ENCODE measurements around the gene HMCN1. TPM values are rescaled to one million over a fixed set of nuclear protein-coding genes. Genes with fewer than 3 reads are reported as not detected.

HMCN1 gene
- total and polyA plus RNA-seq, 2 donors from 2014 or later = 0.97 to 2.7 TPM

DNA sequence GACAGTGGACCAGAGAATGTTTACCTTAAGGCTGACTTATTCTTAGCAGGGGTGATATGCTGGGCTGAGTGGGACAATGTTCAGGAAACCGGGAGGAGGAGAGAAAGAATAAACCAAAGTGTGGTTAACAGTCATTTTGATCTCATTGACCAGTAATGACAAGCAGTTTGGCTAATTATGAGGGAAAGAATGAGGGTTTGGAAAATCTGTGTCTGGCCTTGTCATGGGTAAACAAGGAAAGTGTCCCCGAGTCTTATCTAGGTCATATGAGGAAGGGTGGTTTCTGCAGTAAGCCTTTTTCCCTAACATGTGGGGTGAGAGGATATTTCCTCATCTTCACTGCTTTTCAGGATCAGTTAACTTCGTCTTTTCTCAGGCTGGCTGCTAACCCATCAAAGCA is 485.9 kb downstream of the HMCN1 start:
- TF ChIP-seq, protein P1, sequence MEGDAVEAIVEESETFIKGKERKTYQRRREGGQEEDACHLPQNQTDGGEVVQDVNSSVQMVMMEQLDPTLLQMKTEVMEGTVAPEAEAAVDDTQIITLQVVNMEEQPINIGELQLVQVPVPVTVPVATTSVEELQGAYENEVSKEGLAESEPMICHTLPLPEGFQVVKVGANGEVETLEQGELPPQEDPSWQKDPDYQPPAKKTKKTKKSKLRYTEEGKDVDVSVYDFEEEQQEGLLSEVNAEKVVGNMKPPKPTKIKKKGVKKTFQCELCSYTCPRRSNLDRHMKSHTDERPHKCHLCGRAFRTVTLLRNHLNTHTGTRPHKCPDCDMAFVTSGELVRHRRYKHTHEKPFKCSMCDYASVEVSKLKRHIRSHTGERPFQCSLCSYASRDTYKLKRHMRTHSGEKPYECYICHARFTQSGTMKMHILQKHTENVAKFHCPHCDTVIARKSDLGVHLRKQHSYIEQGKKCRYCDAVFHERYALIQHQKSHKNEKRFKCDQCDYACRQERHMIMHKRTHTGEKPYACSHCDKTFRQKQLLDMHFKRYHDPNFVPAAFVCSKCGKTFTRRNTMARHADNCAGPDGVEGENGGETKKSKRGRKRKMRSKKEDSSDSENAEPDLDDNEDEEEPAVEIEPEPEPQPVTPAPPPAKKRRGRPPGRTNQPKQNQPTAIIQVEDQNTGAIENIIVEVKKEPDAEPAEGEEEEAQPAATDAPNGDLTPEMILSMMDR (IDR thresholded peaks at IDR 0.05; ENCODE audit: borderline replicate concordance, extremely low read depth, insufficient read depth) = no peak
- no peaks in the 10 kb centered on the region for H3K36me3 ChIP-seq (ENCODE audit: control insufficient read depth in 2 of 3, insufficient read depth in 3 of 3, low read length in 3 of 3)
- H3K4me1 ChIP-seq (ENCODE audit: control insufficient read depth in 2 of 3, insufficient read depth in 2 of 3, low read depth in 1 of 3, low read length in 3 of 3) = no peaks in the 10 kb centered on the region
- no peak overlapping the region for H3K4me3 ChIP-seq (ENCODE audit: low read length in 3 of 3)
- no peak for FAIRE-seq
- no peaks in the 10 kb centered on the region for H3K27me3 ChIP-seq (ENCODE audit: control insufficient read depth, insufficient read depth, low read length)
- H3K27ac ChIP-seq (ENCODE audit: low read depth in 2 of 2, low read length in 2 of 2) = no peak overlapping the region
- intact Hi-C loops (cut with DNase I) = loop anchor here (10.0 kb wide), 1 partner anchor 485 kb away; the partner anchor contains the start of gene HMCN1
- DNase-seq = no peak
- no peaks in the 10 kb centered on the region for H3K9me3 ChIP-seq (ENCODE audit: control insufficient read depth in 2 of 3, insufficient read depth in 1 of 3, low read length in 3 of 3)
- no peak overlapping the region for H3K9ac ChIP-seq (ENCODE audit: low read length in 3 of 3)

DNA sequence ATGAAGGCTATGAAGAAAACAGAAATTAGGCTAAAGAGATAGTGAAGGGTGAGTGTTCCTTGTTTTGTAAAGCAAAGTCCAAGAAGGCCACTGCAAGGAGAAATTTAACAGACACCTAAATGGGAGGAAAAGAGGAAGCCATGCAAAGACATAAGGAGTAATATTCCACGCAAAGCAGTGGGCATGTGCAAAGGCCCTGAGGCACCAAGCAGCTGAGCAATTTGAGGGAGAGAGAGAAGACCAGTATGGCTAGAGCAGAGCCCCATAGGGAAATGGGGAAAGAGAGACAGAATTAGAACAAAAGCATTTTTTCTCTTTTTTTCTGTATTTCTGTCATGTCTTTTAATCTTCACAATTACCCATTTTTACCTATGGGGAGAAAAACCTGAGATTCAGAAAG is 486.7 kb downstream of the HMCN1 start:
- no peak overlapping the region for H3K4me3 ChIP-seq (ENCODE audit: low read length in 3 of 3)
- no peaks in the 10 kb centered on the region for H3K9me3 ChIP-seq (ENCODE audit: control insufficient read depth in 2 of 3, insufficient read depth in 1 of 3, low read length in 3 of 3)
- intact Hi-C loops (cut with DNase I) = loop anchor here (10.0 kb wide), 1 partner anchor 486 kb away; the partner anchor contains the start of gene HMCN1
- FAIRE-seq = no peak
- H3K9ac ChIP-seq (ENCODE audit: low read length in 3 of 3) = no peak overlapping the region
- no peak overlapping the region for H3K27ac ChIP-seq (ENCODE audit: low read depth in 2 of 2, low read length in 2 of 2)
- no peaks in the 10 kb centered on the region for H3K4me1 ChIP-seq (ENCODE audit: control insufficient read depth in 2 of 3, insufficient read depth in 2 of 3, low read depth in 1 of 3, low read length in 3 of 3)
- no peaks in the 10 kb centered on the region for H3K36me3 ChIP-seq (ENCODE audit: control insufficient read depth in 2 of 3, insufficient read depth in 3 of 3, low read length in 3 of 3)
- no peak for DNase-seq
- no peaks in the 10 kb centered on the region for H3K27me3 ChIP-seq (ENCODE audit: control insufficient read depth, insufficient read depth, low read length)
- TF ChIP-seq, protein P1 (IDR thresholded peaks at IDR 0.05; ENCODE audit: borderline replicate concordance, extremely low read depth, insufficient read depth) = no peak

DNA sequence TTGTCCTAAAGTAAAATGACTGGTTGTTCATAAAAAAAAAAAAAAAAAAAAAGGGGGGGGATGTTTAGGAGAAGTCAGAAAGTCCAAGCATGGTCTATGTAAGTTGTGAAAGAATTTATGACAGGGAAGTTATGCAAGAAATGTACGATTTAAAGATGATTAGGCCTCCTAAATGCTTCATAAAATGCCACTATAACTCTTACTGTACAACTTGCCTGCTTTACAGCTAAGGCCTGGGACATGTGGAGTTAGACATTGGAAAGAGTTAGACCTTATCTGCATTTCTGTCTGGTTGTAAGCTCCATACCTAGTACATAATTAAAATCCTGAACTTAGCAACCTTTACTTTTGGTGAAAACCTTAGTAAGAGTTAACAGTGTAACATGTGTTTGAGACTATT is 490.9 kb downstream of the HMCN1 start:
- Histone ChIP-seq H3K4me1 (ENCODE audit: control insufficient read depth in 2 of 3, insufficient read depth in 2 of 3, low read depth in 1 of 3, low read length in 3 of 3) (no peaks in the 10 kb centered on the region), H3K36me3 (ENCODE audit: control insufficient read depth in 2 of 3, insufficient read depth in 3 of 3, low read length in 3 of 3) (no peaks in the 10 kb centered on the region), H3K9me3 (ENCODE audit: control insufficient read depth in 2 of 3, insufficient read depth in 1 of 3, low read length in 3 of 3) (no peaks in the 10 kb centered on the region), H3K27me3 (ENCODE audit: control insufficient read depth, insufficient read depth, low read length) (no peaks in the 10 kb centered on the region), H3K9ac (ENCODE audit: low read length in 3 of 3) (no peak overlapping the region), H3K27ac (ENCODE audit: low read depth in 2 of 2, low read length in 2 of 2) (no peak overlapping the region), H3K4me3 (ENCODE audit: low read length in 3 of 3) (no peak overlapping the region)
- peak in 1 of 5 donors; percentile 4 for DNase-seq
- TF ChIP-seq, protein P1 (IDR thresholded peaks at IDR 0.05; ENCODE audit: borderline replicate concordance, extremely low read depth, insufficient read depth) = no peak
- intact Hi-C loops (cut with DNase I) = loop anchor here (10.0 kb wide), 1 partner anchor 490 kb away; the partner anchor contains the start of gene HMCN1
- FAIRE-seq = no peak

DNA sequence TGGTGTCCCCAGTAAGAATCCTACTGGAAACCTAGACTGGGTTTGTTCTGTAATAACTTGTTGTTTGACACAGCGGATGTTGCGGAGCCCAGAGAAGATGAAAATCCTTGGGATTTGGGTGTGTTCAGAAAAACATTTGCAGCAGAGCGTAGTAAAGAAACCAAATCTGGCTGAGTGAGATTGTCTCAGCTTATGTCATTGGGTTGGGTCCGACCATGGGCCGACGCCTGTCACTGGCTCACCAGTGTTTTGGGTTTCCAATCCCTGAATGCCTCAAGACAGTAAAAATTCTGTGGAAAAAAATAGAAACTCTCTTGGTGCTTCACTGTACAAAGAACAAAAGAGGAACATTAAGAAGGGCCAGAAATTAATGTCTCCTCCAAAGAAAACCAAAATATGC is 494.6 kb downstream of the HMCN1 start:
- DNase-seq = no peak
- no peak for FAIRE-seq
- Histone ChIP-seq H3K27ac (ENCODE audit: low read depth in 2 of 2, low read length in 2 of 2) (no peak overlapping the region), H3K4me3 (ENCODE audit: low read length in 3 of 3) (no peak overlapping the region), H3K27me3 (ENCODE audit: control insufficient read depth, insufficient read depth, low read length) (no peaks in the 10 kb centered on the region), H3K9ac (ENCODE audit: low read length in 3 of 3) (no peak overlapping the region), H3K4me1 (ENCODE audit: control insufficient read depth in 2 of 3, insufficient read depth in 2 of 3, low read depth in 1 of 3, low read length in 3 of 3) (no peaks in the 10 kb centered on the region), H3K36me3 (ENCODE audit: control insufficient read depth in 2 of 3, insufficient read depth in 3 of 3, low read length in 3 of 3) (no peaks in the 10 kb centered on the region), H3K9me3 (ENCODE audit: control insufficient read depth in 2 of 3, insufficient read depth in 1 of 3, low read length in 3 of 3) (no peaks in the 10 kb centered on the region)
- intact Hi-C loops (cut with DNase I) = loop anchor here (10.0 kb wide), 1 partner anchor 494 kb away; the partner anchor contains the start of gene HMCN1
- TF ChIP-seq, protein P1 (IDR thresholded peaks at IDR 0.05; ENCODE audit: borderline replicate concordance, extremely low read depth, insufficient read depth) = no peak

Measured in kidney (tissue), 14 donors.